K562 (cell line): ENCODE measurements around the gene B3GALNT2. TPM values are rescaled to one million over a fixed set of nuclear protein-coding genes. Genes with fewer than 3 reads are reported as not detected.
A peak's percentile ranks its signal among the peaks of the same experiment; 100 is the strongest.

Experiments used
- ARID2 ChIP-seq: fragments of 450-650 bp; IDR thresholded peaks from 2 replicates; pipeline ENCODE4 v1.6.1; 2017; ENCODE audit warnings: antibody characterized with exemption, mild to moderate bottlenecking
- CHD1 ChIP-seq: fragments of 200-600 bp; sonication (generic); IDR thresholded peaks from one replicate; pipeline ENCODE4 v1.6.1; 2012; ENCODE audit warnings: mild to moderate bottlenecking, moderate library complexity, low read length, inconsistent platforms
- MAFG ChIP-seq: fragments of 450-650 bp; conservative IDR thresholded peaks from 2 replicates; pipeline ENCODE4 v1.6.1; 2016; ENCODE audit warnings: missing genetic modification characterization, missing compliant biosample characterization
- NBN ChIP-seq: fragments of 450-650 bp; IDR thresholded peaks from 2 replicates; pipeline ENCODE4 v1.6.1; 2016; ENCODE audit warnings: low read depth, mild to moderate bottlenecking
- POLR2H ChIP-seq: IDR thresholded peaks from 2 replicates; pipeline ENCODE4 v1.6.1; 2016; ENCODE audit warnings: missing genetic modification characterization, low read depth, mild to moderate bottlenecking, control low read depth, missing compliant biosample characterization, moderate library complexity
- SRF ChIP-seq, 2 experiments: fragments of 250-450, 450-650 bp in 1 of 2; sonication (Bioruptor Pico) in 1 of 2; sonication (generic) in 1 of 2; formaldehyde crosslinking; IDR thresholded peaks; 2 replicates each; pipeline versions ENCODE4 v1.5.0 to v1.5.1; 2020 to 2022; ENCODE audit warnings: mild to moderate bottlenecking in 1 of 2, missing genetic modification reagents in 1 of 2
- ZFPM2 ChIP-seq: fragments of 250-450 bp; sonication (Bioruptor Pico); IDR thresholded peaks from 2 replicates; pipeline ENCODE4 v1.5.1; 2022; ENCODE audit warnings: mild to moderate bottlenecking
- ZNF592 ChIP-seq: fragments of 450-650 bp; IDR thresholded peaks from 2 replicates; pipeline ENCODE4 v1.6.1; 2017; ENCODE audit warnings: antibody characterized with exemption, mild to moderate bottlenecking
- polyA plus RNA-seq, 8 experiments: library from polyadenylated mRNA; depleted of rRNA in 4 of 8; stranded (reverse) in 5 of 8; unstranded in 3 of 8; fragments of >200 nt; fragmentation: Nextera tagmentation in 2 of 8; fragmentation: Illumina TruSeq in 1 of 8; extraction: Ambion mirVana in 2 of 8; extraction: Trizol in 1 of 8; gene quantifications; 2 replicates each; pipeline versions ENCODE4 v1.2.1 to v1.2.3, GENCODE V29; 2011 to 2014; ENCODE audit warnings: inconsistent platforms in 1 of 8, missing spikeins in 1 of 8
- total RNA-seq, 7 experiments: library from RNA; depleted of rRNA in 6 of 7; stranded (reverse); fragments of >200 nt in 6 of 7; fragmentation: Illumina TruSeq in 2 of 7; extraction: Trizol in 2 of 7; gene quantifications; 2 replicates each; pipeline versions ENCODE4 v1.2.1 to v1.2.3, GENCODE V29; 2011 to 2021; ENCODE audit warnings: low replicate concordance in 1 of 7

Gene B3GALNT2
- total and polyA plus RNA-seq, 9 of the 15 experiments (the other 6 are each of a cell fraction or from before 2014, with no cell fraction given): 2.0 to 31.7 (median 22.9) TPM

- TF ChIP-seq NBN: peak; percentile 18; the same call in 1 of the 2 replicates
- TF ChIP-seq SRF (CRISPR knock-in tag; IDR thresholded peaks at IDR 0.05): no peak
- no peak for TF ChIP-seq ZFPM2 (CRISPR knock-in tag)
- TF ChIP-seq CHD1: no peak
- 0 out of 2 replicates have a peak, but pooled peaks have one; percentile 21 for TF ChIP-seq ZNF592
- TF ChIP-seq ARID2: 0 out of 2 replicates have a peak, but pooled peaks have one; percentile 6
- TF ChIP-seq MAFG (tag): no peak
- TF ChIP-seq POLR2H: peak; percentile 63; the same call in 1 of the 2 replicates
- TF ChIP-seq, all 486 proteins: peak for 8
These were observed 1.4 kb downstream of the B3GALNT2 start (continued) for GRCh38 chr1:235502601-235503402.
